Measurements from ENCODE around the gene CDH18.
"Not testable (repeated sequence)": the region's sequence is repeated elsewhere in the genome, so short reads cannot be mapped to it uniquely, and the experiment has no call there.

CDH18 gene

GRCh38 chr5:19865336-19866089 lies 122.5 kb downstream of the CDH18 start:
- in situ Hi-C loops (cut with HindIII; ENCODE audit: low sequenced_read_pairs) = no loop called here

GRCh38 chr5:19862711-19863110 lies 125.3 kb downstream of the CDH18 start:
- in situ Hi-C loops (cut with HindIII; ENCODE audit: low sequenced_read_pairs) = no loop called here

DNA sequence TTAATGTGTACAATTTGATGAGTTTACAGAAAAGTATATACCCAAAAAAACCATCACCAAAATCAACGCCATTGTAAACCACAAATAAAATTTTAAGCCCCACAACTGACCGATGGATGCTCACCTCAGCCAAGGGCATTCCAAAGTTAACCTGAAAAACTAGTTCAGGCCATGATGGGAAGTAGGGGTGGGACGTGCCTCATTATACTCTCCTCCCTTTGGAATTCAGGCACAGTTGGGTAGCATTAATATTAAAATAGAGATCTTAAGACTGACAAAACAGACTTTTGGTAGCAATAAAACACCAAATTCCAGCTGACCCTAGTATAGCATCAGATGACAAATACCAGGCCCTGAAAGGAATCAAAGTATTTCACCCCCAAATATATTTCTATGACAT lies 129.0 kb downstream of the CDH18 start:
- in situ Hi-C loops (cut with HindIII; ENCODE audit: low sequenced_read_pairs) = no loop called here

DNA sequence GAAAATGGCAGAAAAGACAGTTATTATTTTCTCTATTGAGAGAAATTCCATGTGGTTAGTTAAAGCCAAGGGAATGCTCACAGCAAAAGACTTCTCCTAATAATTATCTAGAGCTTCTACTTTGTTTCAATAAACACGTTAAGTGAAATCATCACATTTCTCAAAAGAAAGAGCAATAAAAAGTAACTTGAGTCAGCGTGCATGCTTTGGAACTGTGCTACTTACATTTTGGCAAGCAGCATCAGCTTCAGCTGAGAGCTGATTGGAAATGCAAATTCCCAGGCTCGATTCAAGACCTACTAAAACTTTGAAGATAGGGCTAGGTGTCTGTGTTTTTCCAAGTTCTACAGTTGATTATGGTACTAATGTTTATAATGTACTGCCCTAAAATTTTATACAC lies 132.1 kb downstream of the CDH18 start:
- in situ Hi-C loops (cut with HindIII; ENCODE audit: low sequenced_read_pairs) = no loop called here

- in situ Hi-C loops (cut with HindIII; ENCODE audit: low sequenced_read_pairs) = no loop called here
Observed at GRCh38 chr5:19855453-19855852, 132.5 kb downstream of the CDH18 start.

DNA sequence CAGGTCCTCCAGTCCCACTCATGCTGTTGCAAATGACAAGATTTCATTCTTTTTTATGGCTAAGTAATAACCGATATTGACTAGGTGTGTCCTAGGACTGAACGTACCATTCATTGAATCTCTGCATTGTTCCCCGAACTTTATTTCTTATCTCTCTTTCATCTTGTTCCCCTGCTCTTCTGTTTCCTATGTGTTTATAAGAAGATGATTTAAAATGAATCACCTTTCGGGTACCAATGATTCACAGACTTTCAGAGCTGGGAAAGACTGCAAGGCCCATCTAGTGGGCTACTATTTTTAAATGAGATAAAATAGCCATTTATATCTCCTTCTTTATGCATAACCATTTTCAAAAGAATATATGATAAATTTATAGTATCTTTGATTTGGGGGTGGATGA lies 133.0 kb downstream of the CDH18 start:
- in situ Hi-C loops (cut with HindIII; ENCODE audit: low sequenced_read_pairs) = no loop called here

DNA sequence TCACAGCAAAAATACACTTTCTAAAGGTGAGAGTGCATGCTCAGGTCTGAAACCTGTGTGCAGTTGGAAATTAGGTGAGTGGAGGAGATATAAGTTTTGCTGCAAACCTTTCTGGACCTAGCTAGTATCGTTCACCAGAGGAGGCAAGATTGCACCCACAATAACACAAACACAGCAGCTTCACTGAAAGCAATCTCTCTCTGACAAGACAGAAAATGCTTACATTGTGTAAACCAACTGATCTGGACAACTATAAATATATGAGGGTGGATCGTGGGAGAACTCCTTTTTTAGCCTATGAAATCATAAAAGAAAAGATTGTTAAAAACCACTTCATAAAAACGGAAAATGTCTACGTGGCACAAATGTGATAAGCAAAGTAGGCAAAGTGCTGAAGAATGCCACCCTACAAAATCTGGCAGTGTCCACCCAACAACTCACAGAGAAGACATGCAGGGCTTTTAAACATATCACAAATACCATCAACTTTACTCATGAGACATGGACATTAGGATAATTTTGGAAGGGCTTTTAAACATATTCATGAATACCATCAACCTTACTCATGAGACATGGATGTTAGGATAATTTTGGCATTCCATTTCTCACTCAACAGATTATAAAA lies 134.3 kb downstream of the CDH18 start:
- in situ Hi-C loops (cut with HindIII; ENCODE audit: low sequenced_read_pairs) = no loop called here

GRCh38 chr5:19837536-19838174 lies 150.3 kb downstream of the CDH18 start:
- in situ Hi-C loops (cut with HindIII; ENCODE audit: low sequenced_read_pairs) = no loop called here

DNA sequence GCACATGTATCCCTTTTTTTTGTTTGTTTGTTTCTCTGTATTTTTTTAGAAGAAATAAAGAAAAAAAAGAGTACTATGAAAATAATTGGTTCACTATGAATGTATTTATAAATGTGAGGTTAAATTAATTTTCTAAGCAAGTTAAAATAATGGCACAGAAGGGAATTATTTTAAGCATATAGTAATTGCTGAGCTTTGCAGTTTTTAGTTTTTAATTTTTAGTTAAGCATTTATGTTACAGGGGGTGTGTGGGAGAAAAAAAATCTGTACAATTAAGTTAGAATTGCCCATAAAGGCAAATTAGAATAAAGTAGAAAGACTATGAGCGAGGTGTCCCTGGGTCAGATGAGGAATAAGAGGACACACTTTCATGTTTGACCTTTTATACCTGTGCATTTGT lies 152.6 kb downstream of the CDH18 start:
- in situ Hi-C loops (cut with HindIII; ENCODE audit: low sequenced_read_pairs) = no loop called here

DNA sequence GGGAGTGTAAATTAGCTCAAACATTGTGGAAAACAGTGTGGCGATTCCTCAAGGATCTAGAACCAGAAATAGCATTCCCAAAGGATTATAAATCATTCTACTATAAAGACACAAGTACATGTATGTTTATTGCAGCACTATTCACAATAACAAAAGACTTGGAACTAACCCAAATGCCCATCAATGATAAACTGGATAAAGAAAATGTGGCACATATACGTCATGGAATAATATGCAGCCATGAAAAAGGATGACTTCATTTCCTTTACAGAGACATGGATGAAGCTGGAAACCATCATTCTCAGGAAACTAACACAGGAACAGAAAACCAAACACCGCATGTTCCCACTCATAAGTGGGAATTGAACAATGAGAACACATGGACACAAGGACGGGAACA lies 175.3 kb downstream of the CDH18 start:
- in situ Hi-C loops (cut with HindIII; ENCODE audit: low sequenced_read_pairs) = not testable (repeated sequence)

DNA sequence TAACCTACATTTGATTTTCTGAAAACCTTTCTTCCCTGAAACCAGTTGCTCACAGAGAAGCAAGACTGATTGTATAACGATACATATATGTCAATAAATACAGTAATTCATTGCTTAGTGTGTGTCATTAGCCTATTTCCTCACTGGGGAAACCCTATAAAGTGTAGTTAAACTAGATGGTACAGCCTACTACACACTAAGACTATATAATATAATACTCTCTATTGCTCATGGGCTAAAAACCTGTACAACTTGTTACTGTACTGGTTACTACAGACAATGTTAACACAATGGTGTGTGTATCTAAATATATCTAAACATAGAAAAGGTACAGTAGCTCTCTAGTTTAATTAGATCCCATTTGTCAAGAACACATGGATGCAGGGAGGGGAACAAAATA lies 181.2 kb downstream of the CDH18 start:
- in situ Hi-C loops (cut with HindIII; ENCODE audit: low sequenced_read_pairs) = no loop called here

- in situ Hi-C loops (cut with HindIII; ENCODE audit: low sequenced_read_pairs) = no loop called here
Observed at GRCh38 chr5:19802686-19803085, 185.3 kb downstream of the CDH18 start.

DNA sequence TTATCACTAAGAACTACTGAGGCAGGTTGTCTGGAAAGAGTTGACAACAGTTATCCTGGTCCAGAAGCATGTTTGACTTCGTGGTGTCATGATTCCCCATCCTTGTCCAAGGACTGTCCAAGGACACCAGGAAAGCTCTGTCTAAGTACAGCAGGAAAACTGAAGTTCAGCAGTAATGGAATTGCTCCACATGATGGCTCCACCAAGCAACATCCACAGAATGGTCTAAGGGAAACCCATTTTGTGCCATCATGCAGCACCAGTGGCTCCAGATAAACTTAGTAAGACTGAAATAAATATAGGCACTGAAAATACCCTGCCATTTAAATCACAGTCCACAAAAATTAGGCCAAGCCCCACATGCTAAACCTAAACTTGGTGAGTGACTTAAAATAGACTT lies 192.8 kb downstream of the CDH18 start:
- in situ Hi-C loops (cut with HindIII; ENCODE audit: low sequenced_read_pairs) = no loop called here

- in situ Hi-C loops (cut with HindIII; ENCODE audit: low sequenced_read_pairs) = no loop called here
Observed at GRCh38 chr5:19790829-19791466, 197.1 kb downstream of the CDH18 start.

DNA sequence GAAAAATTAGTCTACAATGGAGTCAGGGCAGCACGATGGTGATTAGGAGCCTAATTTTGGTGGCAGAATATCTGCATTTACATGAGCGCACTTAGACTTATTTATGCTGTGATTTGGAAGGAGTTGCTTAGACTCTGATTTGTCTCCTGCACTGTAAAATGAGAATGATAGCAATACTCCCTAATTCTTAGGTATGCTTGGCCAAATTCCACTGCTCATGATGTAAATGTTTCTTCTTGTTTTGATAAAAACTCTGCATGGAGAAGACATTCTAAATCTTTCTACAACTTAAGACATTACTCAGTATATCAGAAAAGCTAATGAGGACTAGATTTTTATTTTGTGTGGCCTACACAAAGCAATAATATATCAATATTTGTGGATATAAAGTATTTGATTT lies 205.4 kb downstream of the CDH18 start:
- in situ Hi-C loops (cut with HindIII; ENCODE audit: low sequenced_read_pairs) = no loop called here

GRCh38 chr5:19777363-19777762 lies 210.6 kb downstream of the CDH18 start:
- in situ Hi-C loops (cut with HindIII; ENCODE audit: low sequenced_read_pairs) = no loop called here

GRCh38 chr5:19776886-19777285 lies 211.1 kb downstream of the CDH18 start:
- in situ Hi-C loops (cut with HindIII; ENCODE audit: low sequenced_read_pairs) = not testable (repeated sequence)

DNA sequence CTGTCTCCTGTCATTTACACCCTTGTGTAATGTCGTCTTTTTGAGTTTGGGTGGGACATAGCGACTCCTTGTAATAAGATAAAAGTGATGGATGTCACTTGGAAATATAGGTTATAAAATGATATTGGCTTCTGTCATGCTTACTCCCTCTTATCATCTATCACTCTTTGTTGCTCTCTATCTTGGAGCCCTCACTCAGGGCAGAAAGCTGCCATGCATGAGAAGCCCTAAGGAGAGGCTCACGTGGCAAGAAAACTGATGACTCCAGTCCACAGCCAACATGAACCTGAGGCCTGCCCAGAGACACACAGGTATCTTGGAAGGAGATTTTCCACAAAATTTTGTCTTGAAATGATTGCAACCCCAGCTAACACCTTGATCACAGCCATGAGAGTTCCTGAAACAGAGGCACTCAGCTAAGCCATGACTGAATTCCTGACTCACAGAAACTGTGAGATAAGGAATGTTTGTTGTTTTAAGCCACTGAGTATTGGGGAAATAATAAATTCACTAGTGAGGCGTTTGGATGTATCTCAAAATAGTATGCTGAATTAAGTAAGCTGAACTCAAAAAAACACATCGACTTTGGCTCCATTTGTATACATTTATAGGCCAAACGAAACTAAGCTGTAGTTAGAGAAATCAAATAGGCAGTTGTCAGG lies 216.7 kb downstream of the CDH18 start:
- in situ Hi-C loops (cut with HindIII; ENCODE audit: low sequenced_read_pairs) = no loop called here

DNA sequence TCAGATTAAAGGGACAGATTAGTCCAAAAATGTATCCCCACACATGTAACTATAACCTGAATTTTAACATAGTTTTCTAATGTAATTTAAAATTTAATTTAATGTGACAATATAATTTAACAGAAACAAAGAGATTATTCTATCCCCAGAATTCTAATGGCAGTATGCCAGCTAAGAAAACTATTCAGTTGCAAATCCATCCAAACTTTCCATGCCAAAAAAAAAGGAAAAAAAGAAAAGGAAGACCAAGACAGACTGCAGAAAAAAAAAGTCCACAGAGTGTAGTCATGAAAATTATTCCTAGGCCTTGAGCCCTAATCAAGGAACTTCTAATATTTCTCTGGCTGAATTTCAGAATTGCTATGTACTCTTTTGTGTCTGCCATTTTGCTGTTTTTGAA lies 217.6 kb downstream of the CDH18 start:
- in situ Hi-C loops (cut with HindIII; ENCODE audit: low sequenced_read_pairs) = no loop called here

GRCh38 chr5:19767987-19768386 lies 220.0 kb downstream of the CDH18 start:
- in situ Hi-C loops (cut with HindIII; ENCODE audit: low sequenced_read_pairs) = no loop called here

DNA sequence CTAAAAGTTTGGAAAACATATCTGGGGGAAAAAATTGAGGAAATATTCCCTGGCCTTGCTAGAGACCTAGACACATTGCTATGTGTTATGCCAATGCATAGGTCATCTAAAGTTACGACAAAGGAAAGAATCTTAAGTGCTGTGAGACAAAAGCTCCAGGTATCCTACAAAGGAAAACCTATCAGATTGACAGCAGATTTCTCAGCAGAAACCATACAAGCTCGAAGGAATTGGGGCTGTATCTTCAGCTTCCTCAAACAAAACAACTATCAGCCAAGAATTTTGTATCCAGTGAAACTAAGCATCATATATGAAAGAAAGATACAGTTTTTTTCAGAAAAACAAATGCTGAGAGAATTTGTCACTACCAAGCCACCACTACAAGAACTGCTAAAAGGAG lies 234.4 kb downstream of the CDH18 start:
- in situ Hi-C loops (cut with HindIII; ENCODE audit: low sequenced_read_pairs) = no loop called here

All from endothelial cell of hepatic sinusoid (primary cell).